GM23338 (cell line): ENCODE measurements around the gene ENPP7. TPM values are rescaled to one million over a fixed set of nuclear protein-coding genes. Genes with fewer than 3 reads are reported as not detected.

ENCODE experiments used
- ATAC-seq: fragments of 200-7000 bp; cut with Tn5 transposase; 3 replicates; pipeline ENCODE4 v1.9.1; 2020
- DNase-seq: peaks from one replicate; pipeline ENCODE4 v3.0.0-alpha.2; 2015; ENCODE audit warnings: low spot score
- H2AFZ ChIP-seq: fragments of 200-600 bp; sonication (generic); 2 replicates; pipeline ENCODE4 v1.8.0; 2016; ENCODE audit warnings: antibody characterized with exemption, mild to moderate bottlenecking, moderate library complexity
- H3F3A ChIP-seq: fragments of 200-600 bp; sonication (generic); replicated peaks from 2 replicates; pipeline ENCODE4 v1.8.0; 2017; ENCODE audit warnings: antibody characterized with exemption, mixed run types, low read depth
- H3K27ac ChIP-seq: fragments of 200-600 bp; sonication (generic); 2 replicates; pipeline ENCODE4 v1.6.1; 2016; ENCODE audit warnings: low read depth
- H3K27me3 ChIP-seq: fragments of 200-600 bp; sonication (generic); 2 replicates; pipeline ENCODE4 v1.8.0; 2016; ENCODE audit warnings: mild to moderate bottlenecking, mixed run types, moderate library complexity; ENCODE audit not compliant: insufficient read depth
- H3K36me3 ChIP-seq: fragments of 200-600 bp; sonication (generic); 2 replicates; pipeline ENCODE4 v1.8.0; 2016; ENCODE audit warnings: mild to moderate bottlenecking; ENCODE audit not compliant: insufficient read depth
- H3K4me1 ChIP-seq: fragments of 200-600 bp; sonication (generic); 2 replicates; pipeline ENCODE4 v1.8.0; 2016; ENCODE audit warnings: mild to moderate bottlenecking, moderate library complexity; ENCODE audit not compliant: insufficient read depth
- H3K4me2 ChIP-seq: fragments of 200-600 bp; sonication (generic); 2 replicates; pipeline ENCODE4 v1.7.1; 2017; ENCODE audit warnings: mixed run types
- H3K4me3 ChIP-seq: fragments of 200-600 bp; sonication (generic); 2 replicates; pipeline ENCODE4 v1.6.1; 2016; ENCODE audit warnings: mixed run types
- H3K79me2 ChIP-seq: fragments of 200-600 bp; sonication (generic); replicated peaks from 2 replicates; pipeline ENCODE4 v1.8.0; 2017; ENCODE audit warnings: mild to moderate bottlenecking; ENCODE audit not compliant: insufficient read depth
- H3K9me2 ChIP-seq: fragments of 200-600 bp; sonication (generic); 2 replicates; pipeline ENCODE4 v1.8.0; 2017; ENCODE audit not compliant: insufficient read depth
- H4K20me1 ChIP-seq: fragments of 200-600 bp; sonication (generic); replicated peaks from 2 replicates; pipeline ENCODE4 v1.8.0; 2017; ENCODE audit warnings: mild to moderate bottlenecking; ENCODE audit not compliant: insufficient read depth
- H3K27ac Mint-ChIP-seq: 2 replicates; pipeline ENCODE4 v1.8.0; 2020; ENCODE audit warnings: inconsistent platforms, mild to moderate bottlenecking, moderate library complexity, mixed read lengths
- H3K27me3 Mint-ChIP-seq: 3 replicates; pipeline ENCODE4 v1.8.0; 2022; ENCODE audit warnings: low read depth, mild to moderate bottlenecking, moderate library complexity, mixed read lengths, inconsistent platforms; ENCODE audit not compliant: insufficient read depth, poor library complexity
- H3K36me3 Mint-ChIP-seq: 3 replicates; pipeline ENCODE4 v1.8.0; 2021; ENCODE audit warnings: low read depth, mild to moderate bottlenecking, inconsistent platforms, moderate library complexity, mixed read lengths
- H3K4me1 Mint-ChIP-seq: 3 replicates; pipeline ENCODE4 v1.8.0; 2020; ENCODE audit warnings: mild to moderate bottlenecking, inconsistent platforms, mixed read lengths
- H3K4me3 Mint-ChIP-seq: 3 replicates; pipeline ENCODE4 v1.8.0; 2021; ENCODE audit warnings: moderate library complexity, mild to moderate bottlenecking, inconsistent platforms, mixed read lengths
- H3K9me3 Mint-ChIP-seq: 3 replicates; pipeline ENCODE4 v1.8.0; 2020; ENCODE audit warnings: moderate library complexity, mild to moderate bottlenecking, inconsistent platforms, mixed read lengths
- CREB1 ChIP-seq: fragments of 250-450 bp; sonication (Bioruptor Pico); IDR thresholded peaks from 2 replicates; pipeline ENCODE4 v1.5.0; 2020; ENCODE audit warnings: low read depth, mild to moderate bottlenecking, moderate library complexity
- JUNB ChIP-seq: IDR thresholded peaks from one replicate; pipeline ENCODE4 v1.6.1; 2016; ENCODE audit warnings: antibody characterized with exemption; ENCODE audit not compliant: unreplicated experiment
- NANOG ChIP-seq: IDR thresholded peaks from 2 replicates; pipeline ENCODE4 v1.6.1; 2016; ENCODE audit warnings: antibody characterized with exemption, borderline replicate concordance
- STAT1 ChIP-seq: IDR thresholded peaks from one replicate; pipeline ENCODE4 v1.6.1; 2016; ENCODE audit warnings: antibody characterized with exemption; ENCODE audit not compliant: unreplicated experiment
- ZNF114 ChIP-seq: fragments of 250-450 bp; sonication (Bioruptor Pico); IDR thresholded peaks from 2 replicates; pipeline ENCODE4 v1.5.0; 2020; ENCODE audit warnings: mild to moderate bottlenecking, moderate library complexity
- polyA plus RNA-seq: library from polyadenylated mRNA; unstranded; fragments of >200 nt; fragmentation: Nextera tagmentation; extraction: Ambion mirVana; gene quantifications from 2 replicates; pipeline ENCODE4 v1.2.1, GENCODE V29; 2016
- total RNA-seq: library from RNA; depleted of rRNA; stranded (reverse); fragments of >200 nt; shearing (Covaris generic); gene quantifications from 2 replicates; pipeline ENCODE4 v1.2.3, GENCODE V29; 2014
- TF ChIP-seq, protein P1 (sequence below): IDR thresholded peaks from 2 replicates; pipeline ENCODE4 v1.6.1; 2016; ENCODE audit warnings: antibody characterized with exemption
- TF ChIP-seq, protein P2 (sequence below): fragments of 250-450 bp; sonication (Bioruptor Pico); IDR thresholded peaks from 2 replicates; pipeline ENCODE4 v1.5.0; 2020; ENCODE audit warnings: mild to moderate bottlenecking, moderate library complexity

Gene ENPP7
- total and polyA plus RNA-seq, 2 experiments from 2014 or later: not detected

DNA sequence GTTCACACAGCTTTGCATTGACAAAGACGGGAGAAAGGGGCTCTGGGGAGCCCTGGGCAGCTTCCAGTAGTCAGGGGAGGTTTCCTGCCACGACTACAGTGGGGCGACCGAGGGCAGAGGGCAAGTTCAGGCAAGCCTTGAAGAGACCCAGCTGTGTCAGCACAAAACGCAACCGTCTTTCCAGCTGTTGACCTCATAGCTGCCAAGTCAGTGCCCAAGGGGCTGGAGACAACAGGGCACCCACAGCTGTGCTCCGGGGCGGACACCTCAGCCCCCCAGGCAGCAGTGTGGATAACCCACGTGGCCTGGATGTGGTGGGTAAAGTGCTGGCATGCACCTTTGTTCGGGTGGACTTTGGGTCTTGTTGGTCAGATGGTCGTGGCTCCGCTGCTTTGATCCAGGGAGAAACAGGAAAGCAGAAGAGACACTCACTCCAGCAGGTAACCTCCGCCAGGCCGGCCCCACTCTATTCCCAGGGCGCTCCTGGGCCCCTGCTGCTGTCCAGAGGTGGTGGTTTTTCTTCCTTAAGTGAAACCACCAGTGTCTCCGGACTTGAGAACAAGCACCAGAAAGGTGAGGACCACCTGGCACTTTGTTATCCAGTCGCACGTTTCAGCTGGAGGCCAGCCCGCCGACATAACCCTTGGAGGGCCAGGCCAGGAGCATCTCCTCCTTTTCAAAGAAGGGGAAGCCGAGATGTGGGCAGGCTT lies 29.6 kb downstream of the ENPP7 start (continued):
- TF ChIP-seq, protein P1, sequence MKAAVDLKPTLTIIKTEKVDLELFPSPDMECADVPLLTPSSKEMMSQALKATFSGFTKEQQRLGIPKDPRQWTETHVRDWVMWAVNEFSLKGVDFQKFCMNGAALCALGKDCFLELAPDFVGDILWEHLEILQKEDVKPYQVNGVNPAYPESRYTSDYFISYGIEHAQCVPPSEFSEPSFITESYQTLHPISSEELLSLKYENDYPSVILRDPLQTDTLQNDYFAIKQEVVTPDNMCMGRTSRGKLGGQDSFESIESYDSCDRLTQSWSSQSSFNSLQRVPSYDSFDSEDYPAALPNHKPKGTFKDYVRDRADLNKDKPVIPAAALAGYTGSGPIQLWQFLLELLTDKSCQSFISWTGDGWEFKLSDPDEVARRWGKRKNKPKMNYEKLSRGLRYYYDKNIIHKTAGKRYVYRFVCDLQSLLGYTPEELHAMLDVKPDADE: no peak
- TF ChIP-seq STAT1: no peak
- TF ChIP-seq, protein P2, sequence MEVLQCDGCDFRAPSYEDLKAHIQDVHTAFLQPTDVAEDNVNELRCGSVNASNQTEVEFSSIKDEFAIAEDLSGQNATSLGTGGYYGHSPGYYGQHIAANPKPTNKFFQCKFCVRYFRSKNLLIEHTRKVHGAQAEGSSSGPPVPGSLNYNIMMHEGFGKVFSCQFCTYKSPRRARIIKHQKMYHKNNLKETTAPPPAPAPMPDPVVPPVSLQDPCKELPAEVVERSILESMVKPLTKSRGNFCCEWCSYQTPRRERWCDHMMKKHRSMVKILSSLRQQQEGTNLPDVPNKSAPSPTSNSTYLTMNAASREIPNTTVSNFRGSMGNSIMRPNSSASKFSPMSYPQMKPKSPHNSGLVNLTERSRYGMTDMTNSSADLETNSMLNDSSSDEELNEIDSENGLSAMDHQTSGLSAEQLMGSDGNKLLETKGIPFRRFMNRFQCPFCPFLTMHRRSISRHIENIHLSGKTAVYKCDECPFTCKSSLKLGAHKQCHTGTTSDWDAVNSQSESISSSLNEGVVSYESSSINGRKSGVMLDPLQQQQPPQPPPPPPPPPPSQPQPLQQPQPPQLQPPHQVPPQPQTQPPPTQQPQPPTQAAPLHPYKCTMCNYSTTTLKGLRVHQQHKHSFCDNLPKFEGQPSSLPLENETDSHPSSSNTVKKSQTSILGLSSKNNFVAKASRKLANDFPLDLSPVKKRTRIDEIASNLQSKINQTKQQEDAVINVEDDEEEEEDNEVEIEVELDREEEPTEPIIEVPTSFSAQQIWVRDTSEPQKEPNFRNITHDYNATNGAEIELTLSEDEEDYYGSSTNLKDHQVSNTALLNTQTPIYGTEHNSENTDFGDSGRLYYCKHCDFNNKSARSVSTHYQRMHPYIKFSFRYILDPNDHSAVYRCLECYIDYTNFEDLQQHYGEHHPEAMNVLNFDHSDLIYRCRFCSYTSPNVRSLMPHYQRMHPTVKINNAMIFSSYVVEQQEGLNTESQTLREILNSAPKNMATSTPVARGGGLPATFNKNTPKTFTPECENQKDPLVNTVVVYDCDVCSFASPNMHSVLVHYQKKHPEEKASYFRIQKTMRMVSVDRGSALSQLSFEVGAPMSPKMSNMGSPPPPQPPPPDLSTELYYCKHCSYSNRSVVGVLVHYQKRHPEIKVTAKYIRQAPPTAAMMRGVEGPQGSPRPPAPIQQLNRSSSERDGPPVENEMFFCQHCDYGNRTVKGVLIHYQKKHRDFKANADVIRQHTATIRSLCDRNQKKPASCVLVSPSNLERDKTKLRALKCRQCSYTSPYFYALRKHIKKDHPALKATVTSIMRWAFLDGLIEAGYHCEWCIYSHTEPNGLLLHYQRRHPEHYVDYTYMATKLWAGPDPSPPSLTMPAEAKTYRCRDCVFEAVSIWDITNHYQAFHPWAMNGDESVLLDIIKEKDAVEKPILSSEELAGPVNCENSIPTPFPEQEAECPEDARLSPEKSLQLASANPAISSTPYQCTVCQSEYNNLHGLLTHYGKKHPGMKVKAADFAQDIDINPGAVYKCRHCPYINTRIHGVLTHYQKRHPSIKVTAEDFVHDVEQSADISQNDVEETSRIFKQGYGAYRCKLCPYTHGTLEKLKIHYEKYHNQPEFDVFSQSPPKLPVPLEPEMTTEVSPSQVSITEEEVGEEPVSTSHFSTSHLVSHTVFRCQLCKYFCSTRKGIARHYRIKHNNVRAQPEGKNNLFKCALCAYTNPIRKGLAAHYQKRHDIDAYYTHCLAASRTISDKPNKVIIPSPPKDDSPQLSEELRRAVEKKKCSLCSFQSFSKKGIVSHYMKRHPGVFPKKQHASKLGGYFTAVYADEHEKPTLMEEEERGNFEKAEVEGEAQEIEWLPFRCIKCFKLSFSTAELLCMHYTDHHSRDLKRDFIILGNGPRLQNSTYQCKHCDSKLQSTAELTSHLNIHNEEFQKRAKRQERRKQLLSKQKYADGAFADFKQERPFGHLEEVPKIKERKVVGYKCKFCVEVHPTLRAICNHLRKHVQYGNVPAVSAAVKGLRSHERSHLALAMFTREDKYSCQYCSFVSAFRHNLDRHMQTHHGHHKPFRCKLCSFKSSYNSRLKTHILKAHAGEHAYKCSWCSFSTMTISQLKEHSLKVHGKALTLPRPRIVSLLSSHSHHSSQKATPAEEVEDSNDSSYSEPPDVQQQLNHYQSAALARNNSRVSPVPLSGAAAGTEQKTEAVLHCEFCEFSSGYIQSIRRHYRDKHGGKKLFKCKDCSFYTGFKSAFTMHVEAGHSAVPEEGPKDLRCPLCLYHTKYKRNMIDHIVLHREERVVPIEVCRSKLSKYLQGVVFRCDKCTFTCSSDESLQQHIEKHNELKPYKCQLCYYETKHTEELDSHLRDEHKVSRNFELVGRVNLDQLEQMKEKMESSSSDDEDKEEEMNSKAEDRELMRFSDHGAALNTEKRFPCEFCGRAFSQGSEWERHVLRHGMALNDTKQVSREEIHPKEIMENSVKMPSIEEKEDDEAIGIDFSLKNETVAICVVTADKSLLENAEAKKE (CRISPR knock-in tag): no peak

DNA sequence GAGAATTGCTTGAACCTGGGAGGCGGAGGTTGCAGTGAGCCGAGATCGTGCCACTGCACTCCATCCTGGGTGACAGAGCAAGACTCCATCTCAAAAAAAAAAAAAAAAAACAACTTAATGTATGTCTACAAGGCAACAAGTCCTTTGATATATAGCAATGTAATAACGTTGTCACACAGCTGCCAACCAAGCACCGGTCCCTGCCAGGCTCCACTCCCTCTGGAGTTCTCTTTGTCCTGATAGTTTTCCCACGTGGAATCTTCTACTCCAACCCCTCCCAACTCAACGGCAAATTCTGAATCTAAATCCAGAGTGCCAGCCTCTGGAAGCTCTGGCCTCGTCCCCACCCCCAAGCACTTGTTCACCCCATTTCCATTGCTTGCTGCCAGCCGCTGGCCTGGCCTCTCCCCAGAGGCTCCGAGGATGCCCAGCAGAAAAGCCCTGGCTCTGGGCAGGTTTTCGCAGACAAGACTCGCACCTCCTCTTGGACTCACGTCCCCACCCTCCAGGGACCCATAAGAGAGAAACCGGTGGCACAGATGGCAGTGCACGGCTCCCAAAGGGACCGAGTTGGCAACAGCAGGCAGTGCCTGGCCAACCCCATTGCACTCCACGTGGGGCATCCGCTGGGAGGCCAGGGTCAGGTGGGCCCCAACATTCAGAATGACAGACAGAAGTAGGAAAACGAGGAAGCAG lies 31.3 kb downstream of the ENPP7 start:
- ATAC-seq (no peak), DNase-seq (no peak)
- Histone ChIP-seq H3K9me2 (no peaks in the 10 kb centered on the region), H3K4me3 (no peak overlapping the region), H2AFZ (no peak overlapping the region), H3F3A (no peaks in the 10 kb centered on the region), H3K27ac (no peak overlapping the region), H3K36me3 (no peaks in the 10 kb centered on the region), H3K4me2 (no peak overlapping the region), H3K27me3 (no peaks in the 10 kb centered on the region), H3K4me1 (no peaks in the 10 kb centered on the region), H3K79me2 (no peaks in the 10 kb centered on the region), H4K20me1 (no peaks in the 10 kb centered on the region)
- H3K27ac Mint-ChIP-seq: no peak overlapping the region; the same call in 1 of the 2 replicates
- no peaks in the 10 kb centered on the region for H3K4me1 Mint-ChIP-seq
- no peak overlapping the region for H3K4me3 Mint-ChIP-seq
- H3K9me3 Mint-ChIP-seq: no peaks in the 10 kb centered on the region
- no peaks in the 10 kb centered on the region for H3K27me3 Mint-ChIP-seq
- no peaks in the 10 kb centered on the region for H3K36me3 Mint-ChIP-seq
- TF ChIP-seq JUNB (no peak), CREB1 (CRISPR knock-in tag) (no peak), NANOG (no peak), ZNF114 (CRISPR knock-in tag) (no peak)
- TF ChIP-seq, protein P1: no peak
